Colonic mucosa (tissue), 4 donors: ENCODE results near the gene KDM4B. TPM values are rescaled to one million over a fixed set of nuclear protein-coding genes. Genes with fewer than 3 reads are reported as not detected.

Source experiments
- DNase-seq: peaks from one replicate; pipeline ENCODE4 v3.0.0-alpha.2; 2020
- H3K27ac ChIP-seq: fragments of 200-600 bp; one replicate; pipeline ENCODE4 v1.8.0; 2021
- H3K27me3 ChIP-seq: fragments of 200-600 bp; one replicate; pipeline ENCODE4 v1.8.0; 2021
- H3K36me3 ChIP-seq: fragments of 200-600 bp; one replicate; pipeline ENCODE4 v1.8.0; 2021
- H3K4me1 ChIP-seq: fragments of 200-600 bp; one replicate; pipeline ENCODE4 v1.8.0; 2021; ENCODE audit warnings: mild to moderate bottlenecking
- H3K4me3 ChIP-seq: fragments of 200-600 bp; one replicate; pipeline ENCODE4 v1.8.0; 2021
- H3K9ac ChIP-seq, 2 donors: one replicate each; pipeline ENCODE4 v1.7.0; 2013; ENCODE audit warnings: control low read depth in 2 of 2, low read depth in 2 of 2, low read length in 2 of 2
- H3K9me3 ChIP-seq: fragments of 200-600 bp; one replicate; pipeline ENCODE4 v1.8.0; 2021
- intact Hi-C: fragments of 100-400 bp; cut with DNase I; formaldehyde crosslinking; loops from one replicate; pipeline ENCODE4 v1.14.1; 2022
- total RNA-seq, 2 donors: library from RNA; stranded (reverse); fragmentation: NEBNext Ultra II Directional in 1 of 2; extraction: Animal tissue kit (Norgen Biotek cat#: 25700) in 1 of 2; gene quantifications; one replicate each; pipeline ENCODE4 v1.2.1, GENCODE V29; 2021
- TF ChIP-seq, protein P1 (sequence below): fragments of 200-600 bp; IDR thresholded peaks from one replicate; pipeline ENCODE4 v1.8.0; 2022; ENCODE audit warnings: antibody characterized with exemption, mild to moderate bottlenecking
- donor health status: healthy.
- donor health status: DM: no; HTN: no; CAD: no.
- donor health status: DM: no; HTN: no; CAD: no.

Gene KDM4B
- total RNA-seq, 2 donors from 2014 or later: 35.2 to 52.9 TPM

DNA sequence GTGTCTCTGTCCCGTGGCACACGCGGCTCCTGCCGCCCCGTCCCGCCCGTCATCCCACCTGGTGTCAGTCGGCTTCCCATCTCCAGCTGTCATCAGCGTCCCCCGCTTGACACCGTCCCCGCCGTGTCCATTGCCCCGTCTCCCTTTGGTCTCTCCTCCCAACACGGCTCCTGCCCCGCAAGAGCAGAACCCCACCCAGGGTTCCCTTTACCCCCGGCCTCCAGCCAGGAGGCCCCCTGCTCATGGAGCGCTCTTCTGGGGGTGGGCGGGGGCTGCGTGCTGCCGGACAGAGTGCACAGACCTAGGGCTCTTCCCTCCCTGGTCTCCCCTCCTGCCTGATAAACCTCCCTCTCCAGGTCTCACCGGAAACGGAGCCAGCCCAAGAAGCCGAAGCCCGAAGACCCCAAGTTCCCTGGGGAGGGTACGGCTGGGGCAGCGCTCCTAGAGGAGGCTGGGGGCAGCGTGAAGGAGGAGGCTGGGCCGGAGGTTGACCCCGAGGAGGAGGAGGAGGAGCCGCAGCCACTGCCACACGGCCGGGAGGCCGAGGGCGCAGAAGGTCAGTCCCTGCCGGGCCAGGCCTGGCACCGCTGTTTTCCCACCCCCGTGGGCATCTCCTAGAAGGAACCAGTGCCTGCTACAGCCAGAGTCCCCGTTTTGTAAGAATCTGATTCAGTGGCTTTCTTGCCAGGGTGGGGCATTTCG is 150.5 kb downstream of the KDM4B start:
- no peak for DNase-seq
- H3K4me3 ChIP-seq: no peak overlapping the region
- no peaks in the 10 kb centered on the region for H3K36me3 ChIP-seq
- no peak overlapping the region for H3K27ac ChIP-seq
- H3K27me3 ChIP-seq: no peaks in the 10 kb centered on the region
- H3K9ac ChIP-seq: no peak overlapping the region
- intact Hi-C loops: no loop called here
- H3K4me1 ChIP-seq: no peaks in the 10 kb centered on the region
- no peaks in the 10 kb centered on the region for H3K9me3 ChIP-seq
- TF ChIP-seq, protein P1, sequence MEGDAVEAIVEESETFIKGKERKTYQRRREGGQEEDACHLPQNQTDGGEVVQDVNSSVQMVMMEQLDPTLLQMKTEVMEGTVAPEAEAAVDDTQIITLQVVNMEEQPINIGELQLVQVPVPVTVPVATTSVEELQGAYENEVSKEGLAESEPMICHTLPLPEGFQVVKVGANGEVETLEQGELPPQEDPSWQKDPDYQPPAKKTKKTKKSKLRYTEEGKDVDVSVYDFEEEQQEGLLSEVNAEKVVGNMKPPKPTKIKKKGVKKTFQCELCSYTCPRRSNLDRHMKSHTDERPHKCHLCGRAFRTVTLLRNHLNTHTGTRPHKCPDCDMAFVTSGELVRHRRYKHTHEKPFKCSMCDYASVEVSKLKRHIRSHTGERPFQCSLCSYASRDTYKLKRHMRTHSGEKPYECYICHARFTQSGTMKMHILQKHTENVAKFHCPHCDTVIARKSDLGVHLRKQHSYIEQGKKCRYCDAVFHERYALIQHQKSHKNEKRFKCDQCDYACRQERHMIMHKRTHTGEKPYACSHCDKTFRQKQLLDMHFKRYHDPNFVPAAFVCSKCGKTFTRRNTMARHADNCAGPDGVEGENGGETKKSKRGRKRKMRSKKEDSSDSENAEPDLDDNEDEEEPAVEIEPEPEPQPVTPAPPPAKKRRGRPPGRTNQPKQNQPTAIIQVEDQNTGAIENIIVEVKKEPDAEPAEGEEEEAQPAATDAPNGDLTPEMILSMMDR: no peak

DNA sequence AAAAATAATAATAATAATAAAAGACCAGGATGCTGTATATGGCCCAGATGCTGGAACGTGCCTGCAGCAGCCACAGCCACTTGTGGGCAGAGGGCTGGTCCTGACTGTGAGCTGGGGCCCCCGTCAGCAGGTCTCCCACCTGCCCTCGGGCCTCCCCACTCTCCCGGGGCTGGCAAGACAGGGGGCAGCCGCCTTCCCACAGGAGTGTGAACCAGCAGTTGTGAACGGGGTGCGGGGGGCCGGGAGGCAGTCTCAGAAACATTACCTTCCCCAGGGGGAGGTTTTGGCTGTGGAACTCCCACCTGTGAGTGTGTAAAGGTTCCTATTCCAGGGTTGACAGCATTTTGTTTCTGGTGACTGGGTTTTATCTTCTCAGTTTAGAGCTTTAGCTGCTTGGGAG is 151.4 kb downstream of the KDM4B start:
- no peaks in the 10 kb centered on the region for H3K27me3 ChIP-seq
- H3K36me3 ChIP-seq: no peaks in the 10 kb centered on the region
- H3K27ac ChIP-seq: no peak overlapping the region
- TF ChIP-seq, protein P1: no peak
- H3K9me3 ChIP-seq: no peaks in the 10 kb centered on the region
- H3K4me1 ChIP-seq: no peaks in the 10 kb centered on the region
- no peak overlapping the region for H3K9ac ChIP-seq
- no peak for DNase-seq
- H3K4me3 ChIP-seq: no peak overlapping the region
- intact Hi-C loops: no loop called here

- H3K27ac ChIP-seq: no peak overlapping the region
- H3K36me3 ChIP-seq: no peaks in the 10 kb centered on the region
- DNase-seq: no peak
- no peaks in the 10 kb centered on the region for H3K4me1 ChIP-seq
- no peak overlapping the region for H3K9ac ChIP-seq
- no peaks in the 10 kb centered on the region for H3K27me3 ChIP-seq
- H3K9me3 ChIP-seq: no peaks in the 10 kb centered on the region
- intact Hi-C loops: no loop called here
- TF ChIP-seq, protein P1: no peak
- H3K4me3 ChIP-seq: no peak overlapping the region
These were observed 151.9 kb downstream of the KDM4B start for GRCh38 chr19:5120833-5121232.

GRCh38 chr19:5121266-5122120 is 152.6 kb downstream of the KDM4B start:
- H3K4me3 ChIP-seq: no peak overlapping the region
- no peaks in the 10 kb centered on the region for H3K36me3 ChIP-seq
- H3K9me3 ChIP-seq: no peaks in the 10 kb centered on the region
- no peaks in the 10 kb centered on the region for H3K27me3 ChIP-seq
- no peaks in the 10 kb centered on the region for H3K4me1 ChIP-seq
- TF ChIP-seq, protein P1: no peak
- no peak for DNase-seq
- intact Hi-C loops: no loop called here
- no peak overlapping the region for H3K27ac ChIP-seq
- no peak overlapping the region for H3K9ac ChIP-seq

GRCh38 chr19:5122121-5122400 is 153.1 kb downstream of the KDM4B start:
- H3K27ac ChIP-seq: no peak overlapping the region
- no peak overlapping the region for H3K4me3 ChIP-seq
- H3K36me3 ChIP-seq: no peaks in the 10 kb centered on the region
- no peaks in the 10 kb centered on the region for H3K4me1 ChIP-seq
- H3K9me3 ChIP-seq: no peaks in the 10 kb centered on the region
- DNase-seq: no peak
- no peak overlapping the region for H3K9ac ChIP-seq
- intact Hi-C loops: no loop called here
- H3K27me3 ChIP-seq: no peaks in the 10 kb centered on the region
- TF ChIP-seq, protein P1: no peak
